DMS53 (cell line): ENCODE data around the gene ACOT7.

Source experiments
- DNase-seq: peaks from one replicate; lab custom pipeline; 2025; lab: John Stamatoyannopoulos, UW

ACOT7 gene

DNA sequence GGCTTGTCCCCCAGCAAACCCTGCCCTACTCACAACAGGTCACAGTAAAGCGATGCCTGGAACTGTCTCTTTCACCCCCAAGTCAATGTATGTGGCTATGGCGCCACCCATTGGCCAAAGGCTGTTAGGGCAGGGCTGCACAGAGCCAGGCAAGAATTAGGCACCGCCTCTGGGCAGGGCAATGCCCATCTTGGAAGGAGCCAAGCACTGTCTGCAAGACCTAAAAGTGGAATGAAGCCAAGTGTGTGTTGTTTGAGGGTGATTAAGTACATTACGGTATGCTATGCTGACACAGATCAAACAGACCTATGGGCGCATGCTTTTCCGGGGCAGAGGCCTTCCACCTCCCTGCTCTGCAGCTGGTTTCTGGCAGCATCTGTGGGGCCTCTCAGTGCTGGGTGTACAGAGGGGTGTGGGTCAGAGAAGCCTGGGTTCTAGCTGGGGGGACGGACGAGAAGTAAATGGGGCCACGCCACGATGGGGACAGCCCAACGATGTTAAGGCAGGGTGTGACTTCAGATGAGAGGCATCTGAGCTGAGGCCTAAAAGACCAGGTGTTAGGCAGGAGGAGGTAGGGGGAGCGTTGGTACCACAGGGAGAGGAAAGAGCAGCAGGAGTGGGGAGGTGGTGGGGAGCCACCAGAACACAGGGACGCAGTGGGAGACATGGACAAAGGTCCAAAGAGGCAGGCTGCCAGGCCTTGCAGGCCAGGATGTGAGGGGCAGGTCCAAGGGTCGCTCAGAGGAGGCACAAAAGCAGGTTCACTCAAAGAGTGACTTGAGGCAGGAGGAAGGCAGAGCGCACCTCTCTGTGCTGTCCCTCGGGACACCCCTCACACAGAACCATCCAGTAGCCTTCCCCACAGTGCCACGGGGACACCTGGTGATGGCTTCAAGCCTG is 49.8 kb downstream of the ACOT7 start:
- DNase-seq = peak; percentile 80

DNA sequence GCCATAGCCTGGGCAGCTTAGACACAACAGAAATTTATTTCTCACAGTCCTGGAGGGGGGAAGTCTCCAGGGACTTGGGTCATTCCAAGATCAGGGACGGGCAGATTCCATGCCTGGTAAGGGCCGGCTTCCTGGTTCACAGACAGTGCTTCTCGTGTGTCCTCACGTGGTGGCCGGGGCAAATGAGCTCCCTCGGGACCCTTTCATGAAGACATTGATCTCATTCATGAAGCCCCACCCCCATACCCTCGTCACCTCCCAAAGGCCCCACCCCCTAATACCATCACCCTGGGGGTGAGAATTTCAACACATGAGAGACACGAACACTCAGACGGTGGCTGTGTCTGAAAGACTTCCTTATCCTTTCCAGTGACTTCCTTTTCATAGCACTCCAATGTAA is 51.5 kb downstream of the ACOT7 start:
- DNase-seq = no peak

DNA sequence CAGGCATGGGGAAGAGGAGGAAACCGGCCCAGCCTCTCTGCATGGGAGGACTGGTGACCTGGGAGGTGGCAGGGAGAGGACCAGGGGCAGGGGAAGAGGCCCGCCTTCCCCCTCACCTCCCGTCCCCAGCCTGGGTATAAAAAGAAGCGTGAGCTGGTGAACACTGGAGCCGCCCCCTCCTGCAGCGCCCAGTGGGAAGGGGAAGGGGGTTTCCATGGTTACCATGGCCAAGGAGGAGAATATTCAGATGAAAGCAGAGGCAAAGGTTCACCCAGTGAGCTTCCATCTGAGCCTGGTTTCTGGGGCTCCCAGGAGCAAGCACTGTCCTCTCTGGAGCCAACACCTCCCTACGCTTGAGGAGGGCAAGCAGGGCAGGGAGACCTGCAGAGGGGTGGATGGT is 54.9 kb downstream of the ACOT7 start:
- DNase-seq = no peak

GRCh38 chr1:6336776-6337622 is 56.6 kb downstream of the ACOT7 start:
- DNase-seq = no peak

DNA sequence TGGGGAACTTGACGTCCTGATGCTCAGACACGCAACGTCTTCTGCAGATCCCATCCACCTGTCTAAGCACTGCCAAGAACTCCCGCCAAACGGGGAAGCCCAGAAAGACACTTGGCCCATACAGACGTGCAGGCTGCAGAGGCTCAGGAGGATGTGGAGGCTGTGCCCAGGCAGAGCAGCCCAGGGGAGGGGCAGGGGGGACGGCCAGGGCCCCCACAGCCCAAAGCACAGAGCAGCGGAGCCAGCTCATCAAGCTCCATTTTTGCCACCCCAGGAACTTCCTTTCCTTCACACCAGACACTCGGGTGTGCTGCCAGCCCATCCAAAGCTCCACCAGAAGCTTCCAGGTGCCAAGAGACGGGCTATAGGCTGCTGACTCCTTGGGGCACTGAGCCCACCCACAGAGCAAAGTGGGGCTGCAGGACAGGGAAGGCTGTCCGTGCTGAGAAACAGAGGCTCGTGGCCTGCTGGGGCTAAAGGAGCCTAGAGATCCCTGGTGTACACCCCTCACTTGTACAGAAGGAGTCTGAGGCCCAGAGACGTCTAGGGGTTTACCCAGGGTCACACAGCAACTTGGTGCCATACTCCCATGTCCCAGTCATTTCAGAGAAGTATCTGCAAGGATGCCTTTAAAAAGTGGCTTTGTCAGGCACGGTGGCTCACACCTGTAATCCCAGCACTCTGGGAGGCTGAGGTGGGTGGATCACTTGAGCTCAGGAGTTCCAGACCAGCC is 59.1 kb downstream of the ACOT7 start:
- no peak for DNase-seq

DNA sequence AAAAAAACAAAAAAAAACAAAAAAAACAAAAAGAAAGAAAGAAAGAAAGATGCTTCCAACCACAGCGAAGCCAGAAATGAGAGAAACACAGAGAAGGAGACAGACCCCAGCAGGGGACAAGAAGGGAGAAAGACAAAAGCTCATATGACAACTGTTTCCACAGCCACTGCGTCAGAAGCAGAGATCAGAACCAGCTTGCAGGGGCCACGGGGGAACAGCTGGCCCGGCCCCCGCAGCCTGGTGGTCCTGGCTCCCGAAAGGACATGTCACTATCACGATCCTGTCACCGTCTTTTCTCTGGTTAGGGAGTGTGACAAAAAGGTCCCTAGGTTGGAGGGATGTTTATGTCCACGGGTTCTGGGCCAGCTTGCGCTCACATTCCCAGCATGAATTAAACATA is 60.7 kb downstream of the ACOT7 start:
- no peak for DNase-seq

- DNase-seq = no peak
These were observed 61.9 kb downstream of the ACOT7 start for GRCh38 chr1:6331543-6332273.

GRCh38 chr1:6330410-6330911 is 63.1 kb downstream of the ACOT7 start:
- DNase-seq = no peak

- no peak for DNase-seq
These were observed 63.7 kb downstream of the ACOT7 start for GRCh38 chr1:6329851-6330250.

GRCh38 chr1:6329396-6329795 is 64.2 kb downstream of the ACOT7 start:
- DNase-seq = no peak

GRCh38 chr1:6328696-6329095 is 64.9 kb downstream of the ACOT7 start:
- DNase-seq = no peak

- no peak for DNase-seq
These were observed 65.5 kb downstream of the ACOT7 start for GRCh38 chr1:6328091-6328490.

GRCh38 chr1:6325482-6325881 is 68.1 kb downstream of the ACOT7 start:
- DNase-seq = peak; percentile 16

- no peak for DNase-seq
These were observed 71.4 kb downstream of the ACOT7 start for GRCh38 chr1:6322161-6322560.

- DNase-seq = no peak
These were observed 72.4 kb downstream of the ACOT7 start for GRCh38 chr1:6321205-6321604.

DNA sequence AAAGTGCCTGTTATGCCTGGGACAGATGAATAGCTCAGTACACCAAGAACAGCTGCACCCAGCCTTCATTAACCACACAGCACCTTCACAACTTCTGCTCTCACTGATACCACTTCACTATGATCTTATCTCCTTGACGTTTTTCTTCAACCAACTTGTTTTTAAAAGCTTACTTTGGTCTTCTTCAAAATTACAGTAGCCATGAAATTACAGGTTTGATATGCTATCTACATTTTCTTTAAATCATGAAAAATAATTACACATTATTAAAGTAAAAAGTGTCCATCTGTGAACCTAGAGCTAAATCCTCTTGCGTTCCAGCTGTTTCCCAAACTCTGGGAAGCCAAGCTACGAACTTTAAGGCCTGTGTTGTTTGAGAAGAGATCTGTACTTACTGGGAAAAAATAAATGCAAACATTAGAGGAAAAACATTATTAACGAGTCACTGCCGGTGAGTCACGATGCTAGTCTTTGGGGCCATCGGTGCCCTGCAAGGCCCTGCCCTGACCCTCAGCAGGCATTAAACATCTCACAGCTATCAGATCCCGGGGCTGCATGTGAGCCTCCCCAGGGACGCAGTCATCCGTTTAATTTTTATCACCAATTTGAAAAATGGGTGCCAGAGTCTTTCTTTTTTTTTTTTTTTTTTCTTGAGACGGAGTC is 76.3 kb downstream of the ACOT7 start:
- DNase-seq = no peak

DNA sequence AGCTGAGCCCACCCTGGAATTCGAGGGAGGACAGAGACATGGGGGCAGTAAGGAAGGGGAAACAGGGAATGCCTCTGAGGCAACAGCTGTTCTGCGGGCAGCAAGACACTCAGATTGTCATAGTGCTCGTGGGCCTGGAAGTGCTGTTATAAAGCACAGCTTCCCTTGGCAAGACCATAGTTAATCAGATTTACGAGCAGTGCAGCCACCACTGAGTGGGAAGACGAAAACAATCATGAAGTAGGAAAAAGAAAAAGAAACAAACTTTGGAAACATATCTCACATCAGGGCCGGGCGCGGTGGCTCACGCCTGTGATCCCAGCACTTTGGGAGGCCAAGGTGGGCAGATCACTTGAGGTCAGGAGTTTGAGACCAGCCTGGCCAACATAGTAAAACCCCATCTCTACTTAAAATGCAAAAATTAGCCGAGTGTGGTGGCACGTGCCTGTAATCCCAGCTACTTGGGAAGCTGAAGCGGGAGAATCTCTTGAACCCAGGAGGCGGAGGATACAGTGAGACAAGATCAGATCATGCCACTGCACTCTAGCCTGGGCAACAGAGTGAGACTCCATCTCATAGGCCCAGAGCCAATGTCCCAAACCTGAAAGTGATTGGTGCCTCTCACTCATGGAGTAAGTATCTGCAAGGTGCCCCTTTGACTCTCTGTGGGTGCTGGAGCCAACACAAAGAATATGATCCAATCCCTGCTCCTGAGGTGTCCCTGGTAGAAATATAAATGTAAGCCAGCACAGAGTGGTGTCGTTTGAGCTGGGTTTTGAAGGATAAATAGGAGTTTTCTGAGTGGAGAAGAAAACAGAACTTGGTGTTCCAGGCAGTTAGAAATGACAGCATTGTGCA is 77.1 kb downstream of the ACOT7 start:
- no peak for DNase-seq

DNA sequence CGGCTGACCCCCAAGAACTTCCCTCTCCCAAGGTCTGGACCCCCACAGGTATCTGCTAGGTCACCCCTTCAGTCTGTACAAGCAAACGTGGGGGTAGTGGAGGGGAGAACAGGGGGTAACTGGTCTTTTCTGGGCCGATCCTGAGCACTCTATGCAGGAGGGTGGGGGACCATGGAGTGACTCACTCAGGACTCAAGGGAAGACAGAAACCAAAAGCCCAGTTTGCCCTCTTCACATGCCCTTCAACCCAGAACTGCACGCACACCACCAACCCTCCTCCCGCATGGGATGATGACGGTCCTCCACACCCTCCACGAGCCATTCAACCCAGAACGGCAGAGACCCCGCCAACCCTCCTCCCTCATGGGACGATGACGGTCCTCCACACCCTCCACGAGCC is 79.1 kb downstream of the ACOT7 start:
- no peak for DNase-seq

GRCh38 chr1:6313393-6314200 is 80.0 kb downstream of the ACOT7 start:
- no peak for DNase-seq
